ENCODE results near the gene R3HDM2.

The R3HDM2 gene

GRCh38 chr12:57235017-57235727 is 195.7 kb downstream of the R3HDM2 start:
- Mint-ChIP-seq H3K27me3 (peaks cover 41 to 52% of the 10 kb centered on the region in 2 donors), H3K9me3 (no peaks in the 10 kb centered on the region), H3K4me1 (ENCODE audit: low read depth in 2 of 2) (peaks cover 40 to 45% of the 10 kb centered on the region in 2 donors), H3K27ac (no peak overlapping the region), H3K36me3 (ENCODE audit: insufficient read depth) (peaks cover 21% of the 10 kb centered on the region), H3K4me3 (peak overlapping the region in 1 of 2 donors; percentile 31)
- no peak for ATAC-seq (replicated peaks)
- DNase-seq: no peak

- ATAC-seq (replicated peaks) (no peak), DNase-seq (no peak)
- H3K27me3 Mint-ChIP-seq: peaks cover 35 to 46% of the 10 kb centered on the region in 2 donors
- H3K36me3 Mint-ChIP-seq (ENCODE audit: insufficient read depth): peaks cover 21% of the 10 kb centered on the region
- no peaks in the 10 kb centered on the region for H3K9me3 Mint-ChIP-seq
- peaks cover 40 to 47% of the 10 kb centered on the region in 2 donors for H3K4me1 Mint-ChIP-seq (ENCODE audit: low read depth in 2 of 2)
- H3K27ac Mint-ChIP-seq: no peak overlapping the region
- no peak overlapping the region for H3K4me3 Mint-ChIP-seq
These were observed 196.2 kb downstream of the R3HDM2 start for GRCh38 chr12:57234571-57235016.

GRCh38 chr12:57234233-57234570 is 196.6 kb downstream of the R3HDM2 start:
- Mint-ChIP-seq H3K27ac (no peak overlapping the region), H3K36me3 (ENCODE audit: insufficient read depth) (peaks cover 23% of the 10 kb centered on the region), H3K9me3 (no peaks in the 10 kb centered on the region), H3K4me1 (ENCODE audit: low read depth in 2 of 2) (peaks cover 40 to 47% of the 10 kb centered on the region in 2 donors), H3K4me3 (no peak overlapping the region), H3K27me3 (peaks cover 31 to 42% of the 10 kb centered on the region in 2 donors)
- DNase-seq (no peak), ATAC-seq (replicated peaks) (no peak)

DNA sequence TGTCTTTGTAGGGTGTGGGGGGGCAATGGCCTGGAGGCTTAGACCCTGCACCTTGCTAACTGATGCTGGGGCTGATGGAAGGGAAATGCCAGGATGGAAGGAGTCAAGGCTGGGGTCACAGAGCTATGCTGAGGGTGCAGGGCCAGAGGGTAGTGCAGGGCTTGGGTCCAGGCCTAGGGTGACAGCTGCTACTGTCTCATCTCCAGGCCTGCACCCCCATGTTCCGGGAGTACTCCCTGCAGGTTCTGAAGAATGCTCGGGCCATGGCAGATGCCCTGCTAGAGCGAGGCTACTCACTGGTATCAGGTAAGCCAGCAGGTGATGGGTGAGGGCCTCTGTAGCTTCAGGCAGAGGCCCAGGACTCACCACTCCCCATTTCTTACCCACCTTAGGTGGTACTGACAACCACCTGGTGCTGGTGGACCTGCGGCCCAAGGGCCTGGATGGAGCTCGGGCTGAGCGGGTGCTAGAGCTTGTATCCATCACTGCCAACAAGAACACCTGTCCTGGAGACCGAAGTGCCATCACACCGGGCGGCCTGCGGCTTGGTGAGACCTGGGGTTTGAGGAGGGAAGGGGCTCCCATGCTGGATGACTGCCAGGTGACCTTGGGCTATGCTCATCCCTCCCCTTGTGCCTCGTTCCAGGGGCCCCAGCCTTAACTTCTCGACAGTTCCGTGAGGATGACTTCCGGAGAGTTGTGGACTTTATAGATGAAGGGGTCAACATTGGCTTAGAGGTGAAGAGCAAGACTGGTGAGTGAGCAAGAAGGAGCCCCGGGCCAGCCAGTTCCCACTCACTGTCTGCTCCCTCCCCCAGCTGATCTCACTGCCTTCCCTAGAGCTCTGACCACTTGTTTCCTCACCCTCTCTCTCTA is 197.2 kb downstream of the R3HDM2 start:
- Mint-ChIP-seq H3K4me3 (no peak overlapping the region), H3K36me3 (ENCODE audit: insufficient read depth) (peaks cover 20% of the 10 kb centered on the region), H3K27me3 (peaks cover 25 to 36% of the 10 kb centered on the region in 2 donors), H3K4me1 (ENCODE audit: low read depth in 2 of 2) (peaks cover 41 to 46% of the 10 kb centered on the region in 2 donors), H3K27ac (no peak overlapping the region), H3K9me3 (no peaks in the 10 kb centered on the region)
- ATAC-seq (replicated peaks): no peak
- DNase-seq: no peak

- H3K4me3 Mint-ChIP-seq: no peak overlapping the region
- H3K36me3 Mint-ChIP-seq (ENCODE audit: insufficient read depth): peaks cover 19% of the 10 kb centered on the region
- peaks cover 33 to 42% of the 10 kb centered on the region in 2 donors for H3K4me1 Mint-ChIP-seq (ENCODE audit: low read depth in 2 of 2)
- H3K27me3 Mint-ChIP-seq: peaks cover 21 to 23% of the 10 kb centered on the region in 2 donors
- no peak for DNase-seq
- H3K9me3 Mint-ChIP-seq: no peaks in the 10 kb centered on the region
- no peak for ATAC-seq (replicated peaks)
- H3K27ac Mint-ChIP-seq: no peak overlapping the region
These were observed 198.6 kb downstream of the R3HDM2 start for GRCh38 chr12:57232156-57232756.

GRCh38 chr12:57231276-57232021 is 199.4 kb downstream of the R3HDM2 start:
- H3K27ac Mint-ChIP-seq: no peak overlapping the region

GRCh38 chr12:57230381-57231155 is 200.3 kb downstream of the R3HDM2 start:
- H3K4me3 Mint-ChIP-seq: peak overlapping the region; percentile 98 to 99
- peaks cover 15% of the 10 kb centered on the region for H3K36me3 Mint-ChIP-seq (ENCODE audit: insufficient read depth)
- H3K27ac Mint-ChIP-seq: peak overlapping the region in 1 of 2 donors; percentile 96
- no peaks in the 10 kb centered on the region for H3K9me3 Mint-ChIP-seq
- ATAC-seq (replicated peaks) (no peak), DNase-seq (no peak)
- peaks cover 27 to 40% of the 10 kb centered on the region in 2 donors for H3K4me1 Mint-ChIP-seq (ENCODE audit: low read depth in 2 of 2)
- peaks cover 21 to 22% of the 10 kb centered on the region in 2 donors for H3K27me3 Mint-ChIP-seq

More at GRCh38 chr12:57231276-57232021, 199.4 kb downstream of the R3HDM2 start:
- peak overlapping the region in 1 of 2 donors; percentile 99 for H3K4me3 Mint-ChIP-seq
- H3K36me3 Mint-ChIP-seq (ENCODE audit: insufficient read depth): peaks cover 19% of the 10 kb centered on the region
- no peaks in the 10 kb centered on the region for H3K9me3 Mint-ChIP-seq
- peaks cover 19 to 21% of the 10 kb centered on the region in 2 donors for H3K27me3 Mint-ChIP-seq
- ATAC-seq (replicated peaks): no peak
- DNase-seq: no peak
- H3K4me1 Mint-ChIP-seq (ENCODE audit: low read depth in 2 of 2): peaks cover 30 to 39% of the 10 kb centered on the region in 2 donors

DNA sequence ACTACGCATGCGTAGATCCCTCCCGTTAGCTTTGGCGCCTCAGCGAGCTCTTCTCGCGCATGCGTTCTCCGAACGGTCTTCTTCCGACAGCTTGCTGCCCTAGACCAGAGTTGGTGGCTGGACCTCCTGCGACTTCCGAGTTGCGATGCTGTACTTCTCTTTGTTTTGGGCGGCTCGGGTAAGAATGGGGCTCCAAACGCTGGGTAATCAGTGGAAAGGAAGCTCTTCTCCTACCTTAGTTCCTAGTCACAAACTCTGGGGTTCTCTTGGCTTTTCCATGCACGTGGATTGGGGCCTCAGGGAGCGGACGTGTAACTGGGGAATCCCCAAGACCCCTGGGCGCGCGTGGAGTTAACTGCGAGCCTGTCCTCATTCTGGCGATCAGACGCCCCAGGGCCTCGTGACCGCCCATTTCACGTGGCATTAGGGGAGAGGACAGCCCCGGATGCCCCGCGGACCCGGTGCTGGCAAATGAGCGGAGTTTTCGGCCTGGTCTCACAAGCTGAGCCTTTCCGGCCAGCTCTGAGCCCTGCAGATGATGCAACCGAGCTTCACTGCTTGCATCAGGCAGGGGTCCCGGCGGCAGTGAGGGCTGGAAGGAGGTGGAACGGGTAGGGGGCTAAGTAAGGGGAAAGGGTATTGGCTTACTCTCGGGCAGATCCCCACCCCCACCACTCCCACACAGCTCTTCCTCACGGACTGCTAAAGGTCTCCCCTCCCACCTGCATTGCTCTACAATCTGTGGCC is 201.0 kb downstream of the R3HDM2 start, which contains the start of gene SHMT2:
Gene SHMT2, plus strand, starts transcription at position 78 of the 747 bp plus-strand sequence. Its CDS starts 68 bp downstream, at position 146.
- peaks cover 27 to 41% of the 10 kb centered on the region in 2 donors for H3K4me1 Mint-ChIP-seq (ENCODE audit: low read depth in 2 of 2)
- H3K36me3 Mint-ChIP-seq (ENCODE audit: insufficient read depth): peaks cover 15% of the 10 kb centered on the region
- H3K27me3 Mint-ChIP-seq: peaks cover 22 to 25% of the 10 kb centered on the region in 2 donors
- H3K9me3 Mint-ChIP-seq: no peaks in the 10 kb centered on the region
- ATAC-seq (replicated peaks) (peak; percentile 64), DNase-seq (peak; percentile 83 to 88 (median 84))
- peak within 1 kb of the TSS; percentile 98 to 99 for H3K4me3 Mint-ChIP-seq
- H3K27ac Mint-ChIP-seq: peak within 1 kb of the TSS; percentile 92 to 96

DNA sequence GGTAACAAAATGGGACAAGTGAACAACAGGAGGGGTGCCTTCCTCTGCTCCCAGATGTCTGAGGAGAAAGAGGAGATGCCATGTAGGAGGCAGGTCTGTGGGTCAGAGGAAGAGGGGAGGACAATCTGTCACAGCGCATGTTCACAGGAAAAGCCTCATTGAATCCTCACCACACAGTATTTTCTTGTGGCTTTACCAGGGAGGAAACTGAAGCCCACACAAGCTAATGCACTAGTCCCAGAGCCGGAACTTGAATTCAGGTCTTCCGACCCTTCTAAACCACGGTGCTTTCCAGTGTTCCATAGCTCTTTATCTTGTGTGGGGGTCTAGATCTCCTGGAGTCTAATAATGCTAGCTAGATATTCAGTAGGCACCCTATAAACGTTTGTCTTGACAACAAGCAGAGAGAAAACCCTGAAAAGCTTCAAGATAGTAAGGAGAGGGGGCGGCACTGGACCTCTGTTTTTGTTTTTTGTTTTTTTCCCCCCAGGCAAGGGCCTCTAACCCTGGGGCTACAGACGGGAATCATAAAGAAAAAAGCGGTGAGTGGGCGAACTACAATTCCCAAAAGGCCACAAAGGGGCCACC is 201.7 kb downstream of the R3HDM2 start:
- Mint-ChIP-seq H3K4me3 (peak overlapping the region; percentile 98 to 99), H3K27ac (peak overlapping the region; percentile 92 to 96), H3K27me3 (peaks cover 26 to 28% of the 10 kb centered on the region in 2 donors)

GRCh38 chr12:57227315-57228115 is 203.3 kb downstream of the R3HDM2 start:
- no peaks in the 10 kb centered on the region for H3K9me3 Mint-ChIP-seq
- H3K36me3 Mint-ChIP-seq (ENCODE audit: insufficient read depth): peaks cover 15% of the 10 kb centered on the region
- no peak overlapping the region for H3K4me3 Mint-ChIP-seq
- no peak overlapping the region for H3K27ac Mint-ChIP-seq
- peaks cover 39 to 45% of the 10 kb centered on the region in 2 donors for H3K4me1 Mint-ChIP-seq (ENCODE audit: low read depth in 2 of 2)
- ATAC-seq (replicated peaks): no peak
- H3K27me3 Mint-ChIP-seq: peaks cover 43 to 45% of the 10 kb centered on the region in 2 donors
- DNase-seq: no peak

More for the DNA sequence above, 201.7 kb downstream of the R3HDM2 start:
- ATAC-seq (replicated peaks) (peak; percentile 61), DNase-seq (no peak)
- peaks cover 15% of the 10 kb centered on the region for H3K36me3 Mint-ChIP-seq (ENCODE audit: insufficient read depth)
- H3K4me1 Mint-ChIP-seq (ENCODE audit: low read depth in 2 of 2): peaks cover 27 to 40% of the 10 kb centered on the region in 2 donors
- H3K9me3 Mint-ChIP-seq: no peaks in the 10 kb centered on the region
